Heart right ventricle (tissue), 16 donors: ENCODE results near the gene CERK. TPM values are rescaled to one million over a fixed set of nuclear protein-coding genes. Genes with fewer than 3 reads are reported as not detected.

Experiments
- ATAC-seq, 8 donors: fragments of 200-7000 bp; cut with Tn5 transposase; one replicate each; pipeline ENCODE4 v1.9.1; 2020; ENCODE audit warnings: mild to moderate bottlenecking in 8 of 8, moderate library complexity in 8 of 8, moderate number of reproducible peaks in 1 of 8
- DNase-seq, 2 donors: peaks; one replicate each; pipeline ENCODE4 v3.0.0-alpha.2; 2020
- H3K27ac ChIP-seq, 10 donors: fragments of 200-600 bp; sonication (generic) in 2 of 10; one replicate each; pipeline versions ENCODE4 v1.5.0 to v1.8.0; 2020 to 2022; ENCODE audit warnings: mild to moderate bottlenecking in 3 of 10
- H3K27me3 ChIP-seq, 7 donors: fragments of 200-600 bp; one replicate each; pipeline ENCODE4 v1.8.0; 2021 to 2022; ENCODE audit warnings: mild to moderate bottlenecking in 2 of 7
- H3K36me3 ChIP-seq, 9 donors: fragments of 200-600 bp; sonication (generic) in 1 of 9; one replicate each; pipeline versions ENCODE4 v1.5.0 to v1.8.0; 2020 to 2022; ENCODE audit warnings: mild to moderate bottlenecking in 2 of 9
- H3K4me1 ChIP-seq, 9 donors: fragments of 200-600 bp; sonication (generic) in 1 of 9; one replicate each; pipeline versions ENCODE4 v1.5.0 to v1.8.0; 2020 to 2022; ENCODE audit warnings: mild to moderate bottlenecking in 4 of 9
- H3K4me3 ChIP-seq, 10 donors: fragments of 200-600 bp; sonication (generic) in 2 of 10; one replicate each; pipeline versions ENCODE4 v1.5.0 to v1.8.0; 2020 to 2022; ENCODE audit warnings: mild to moderate bottlenecking in 7 of 10, moderate library complexity in 2 of 10
- H3K9me3 ChIP-seq, 11 donors: fragments of 200-600 bp in 10 of 11; sonication (generic) in 2 of 11; one replicate each; pipeline versions ENCODE4 v1.5.0 to v1.8.0; 2013 to 2022; ENCODE audit warnings: mild to moderate bottlenecking in 2 of 11, control low read depth in 1 of 11, moderate library complexity in 1 of 11
- CTCF ChIP-seq, 9 donors: fragments of 200-600 bp; sonication (generic) in 2 of 9; IDR thresholded peaks; one replicate each; pipeline versions ENCODE4 v1.5.0 to v1.8.0; 2021 to 2022; ENCODE audit warnings: antibody characterized with exemption in 9 of 9, mild to moderate bottlenecking in 5 of 9, moderate library complexity in 1 of 9
- WGBS, 2 donors: extraction: QIAGEN DNeasy Blood & Tissue Kit; methylation state at CpG; one replicate each; pipeline ENCODE4 v1.1.7; 2013; ENCODE audit warnings: inconsistent platforms in 1 of 2; 5-methylcytosine and 5-hydroxymethylcytosine counted together
- intact Hi-C, 10 donors: fragments of 100-400 bp; cut with DNase I; formaldehyde crosslinking; loops; one replicate each; pipeline versions ENCODE4 v1.11.1 to v1.14.2; 2022
- polyA plus RNA-seq, 2 donors: library from polyadenylated mRNA; stranded (reverse); fragments of 200-250 nt; gene quantifications; one replicate each; pipeline ENCODE4 v1.2.3, GENCODE V29; 2013
- total RNA-seq, 10 donors: library from RNA; stranded (reverse); fragmentation: NEBNext Ultra II Directional in 3 of 10; extraction: Animal tissue kit (Norgen Biotek cat#: 25700) in 3 of 10; gene quantifications; one replicate each; pipeline versions ENCODE4 v1.2.1 to v1.2.4, GENCODE V29; 2021 to 2023
- donor health status: Arrhythmogenic right ventricular cardiomyopathy.
- donor health status: ischemic (EF 13 %, LVEDD 7.1; RV severe dilation, severe dysfunction).
- donor health status: healthy with polysubstance abuse.
- donor health status: DM: no; HTN: yes; CAD: no.
- donor health status: DM: no; HTN: no; CAD: no.
- donor health status: ischemic (EF 25% LVEDD 6.9; RV normal size, moderate dysfunction).
- donor health status: ischemic (EF 25% LVEDD 5.7; RV mildly dilated, moderate dysfunction).
- donor health status: healthy.
- donor health status: DM: yes; HTN: yes; CAD: no.
- donor health status: Ischemic cardiomyopathy.
- donor health status: ischemic (EF 35%, LVEDD 5.7; RV mildly dilated, moderate dysfunction).
- donor health status: nonischemic (EF 11% LVEDD 7.7; RV severe dilation, severe dysfunction).
- donor health status: DM: yes; HTN: yes; CAD: no.
- donor health status: PGD.
- donor health status: ischemic (EF 29% LVEDD 5.4; RV normal size, mild dysfunction).
- donor health status: nonischemic (EF 23%, LVEDD 6.1; RV moderate dilation, normal function).

Gene CERK
- total and polyA plus RNA-seq, 12 donors = 21.5 to 97.0 (median 66.2) TPM

- DNase-seq (no peak), ATAC-seq (peak in 1 of 8 donors; percentile 15)
- no peaks in the 10 kb centered on the region for H3K27me3 ChIP-seq
- peak overlapping the region; percentile 36 to 90 (median 74) for H3K27ac ChIP-seq
- peaks cover 0 to 17% (median 0%) of the 10 kb centered on the region in 9 donors for H3K36me3 ChIP-seq
- peaks cover 14 to 87% (median 58%) of the 10 kb centered on the region in 9 donors for H3K4me1 ChIP-seq
- no peaks in the 10 kb centered on the region for H3K9me3 ChIP-seq
- no peak overlapping the region for H3K4me3 ChIP-seq
- TF ChIP-seq CTCF (IDR thresholded peaks at IDR 0.05) = no peak
- 82 to 90% methylated on average over 6 of the region's 6 CpGs for WGBS, 2 donors
- intact Hi-C loops = no loop called here
Measured at GRCh38 chr22:46769706-46770105, 31.7 kb upstream of the CERK start.

GRCh38 chr22:46769191-46769675, 31.2 kb upstream of the CERK start:
- Histone ChIP-seq H3K27me3 (no peaks in the 10 kb centered on the region), H3K4me1 (peaks cover 13 to 87% (median 58%) of the 10 kb centered on the region in 9 donors), H3K4me3 (no peak overlapping the region), H3K36me3 (peaks cover 0 to 19% (median 0%) of the 10 kb centered on the region in 9 donors), H3K9me3 (no peaks in the 10 kb centered on the region), H3K27ac (peak overlapping the region in 9 of 10 donors; percentile 66 to 90 (median 74))
- no peak for DNase-seq
- intact Hi-C loops = no loop called here
- no peak for TF ChIP-seq CTCF (IDR thresholded peaks at IDR 0.05)
- ATAC-seq = peak; percentile 8 to 74 (median 54)
- 49 to 62% methylated on average over 17 of the region's 17 CpGs for WGBS, 2 donors

- WGBS, 2 donors = 89 to 95% methylated on average over 11 of the region's 11 CpGs
- Histone ChIP-seq H3K4me1 (peaks cover 8 to 81% (median 56%) of the 10 kb centered on the region in 9 donors), H3K36me3 (peaks cover 0 to 19% (median 0%) of the 10 kb centered on the region in 9 donors), H3K27me3 (no peaks in the 10 kb centered on the region), H3K4me3 (no peak overlapping the region), H3K9me3 (no peaks in the 10 kb centered on the region), H3K27ac (peak overlapping the region in 9 of 10 donors; percentile 22 to 90 (median 74))
- ATAC-seq (no peak), DNase-seq (no peak)
- no peak for TF ChIP-seq CTCF (IDR thresholded peaks at IDR 0.05)
- intact Hi-C loops = no loop called here
Measured at GRCh38 chr22:46767249-46767985, 29.4 kb upstream of the CERK start.

GRCh38 chr22:46766611-46767010, 28.6 kb upstream of the CERK start:
- Histone ChIP-seq H3K4me3 (no peak overlapping the region), H3K27ac (peak overlapping the region in 1 of 10 donors; percentile 0), H3K27me3 (no peaks in the 10 kb centered on the region), H3K4me1 (peaks cover 8 to 83% (median 60%) of the 10 kb centered on the region in 9 donors), H3K9me3 (no peaks in the 10 kb centered on the region), H3K36me3 (peaks cover 0 to 19% (median 0%) of the 10 kb centered on the region in 9 donors)
- DNase-seq = no peak
- intact Hi-C loops = no loop called here
- ATAC-seq = no peak
- 95 to 97% methylated on average over 8 of the region's 8 CpGs for WGBS, 2 donors
- no peak for TF ChIP-seq CTCF (IDR thresholded peaks at IDR 0.05)
